Panc1 (cell line): ENCODE measurements around the gene MMAB.

Experiments
- POLR2AphosphoS5 ChIP-seq: IDR thresholded peaks from 2 replicates; pipeline ENCODE4 v1.6.1; 2012; ENCODE audit warnings: mild to moderate bottlenecking, low read depth, low read length, moderate library complexity
- TF ChIP-seq, protein P1 (sequence below): fragments of 450-650 bp; IDR thresholded peaks from 2 replicates; pipeline ENCODE4 v1.5.1; 2017; ENCODE audit warnings: mild to moderate bottlenecking

DNA sequence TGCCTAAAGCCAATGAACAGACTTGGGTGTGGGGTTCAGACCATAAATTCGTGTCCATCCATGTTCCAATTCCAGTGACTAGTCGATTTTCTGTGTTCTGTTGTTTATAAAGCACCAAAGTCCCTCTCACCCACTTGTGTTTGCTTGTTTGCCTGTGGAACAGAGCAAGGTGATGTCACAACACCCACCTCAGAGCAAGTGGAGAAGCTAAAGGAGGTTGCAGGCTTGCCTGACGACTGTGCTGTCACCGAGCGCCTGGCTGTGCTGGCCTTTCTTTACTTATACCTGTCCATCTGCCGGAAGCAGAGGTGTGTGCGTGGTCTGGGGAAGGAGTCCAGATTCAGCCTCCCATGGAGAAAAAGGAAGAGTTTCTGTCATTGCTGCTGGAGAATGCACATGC, 6.3 kb upstream of the MMAB start:
- TF ChIP-seq, protein P1, sequence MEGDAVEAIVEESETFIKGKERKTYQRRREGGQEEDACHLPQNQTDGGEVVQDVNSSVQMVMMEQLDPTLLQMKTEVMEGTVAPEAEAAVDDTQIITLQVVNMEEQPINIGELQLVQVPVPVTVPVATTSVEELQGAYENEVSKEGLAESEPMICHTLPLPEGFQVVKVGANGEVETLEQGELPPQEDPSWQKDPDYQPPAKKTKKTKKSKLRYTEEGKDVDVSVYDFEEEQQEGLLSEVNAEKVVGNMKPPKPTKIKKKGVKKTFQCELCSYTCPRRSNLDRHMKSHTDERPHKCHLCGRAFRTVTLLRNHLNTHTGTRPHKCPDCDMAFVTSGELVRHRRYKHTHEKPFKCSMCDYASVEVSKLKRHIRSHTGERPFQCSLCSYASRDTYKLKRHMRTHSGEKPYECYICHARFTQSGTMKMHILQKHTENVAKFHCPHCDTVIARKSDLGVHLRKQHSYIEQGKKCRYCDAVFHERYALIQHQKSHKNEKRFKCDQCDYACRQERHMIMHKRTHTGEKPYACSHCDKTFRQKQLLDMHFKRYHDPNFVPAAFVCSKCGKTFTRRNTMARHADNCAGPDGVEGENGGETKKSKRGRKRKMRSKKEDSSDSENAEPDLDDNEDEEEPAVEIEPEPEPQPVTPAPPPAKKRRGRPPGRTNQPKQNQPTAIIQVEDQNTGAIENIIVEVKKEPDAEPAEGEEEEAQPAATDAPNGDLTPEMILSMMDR, result no peak
- no peak for TF ChIP-seq POLR2AphosphoS5
